ENCODE results near the gene SLC38A1.

The SLC38A1 gene

DNA sequence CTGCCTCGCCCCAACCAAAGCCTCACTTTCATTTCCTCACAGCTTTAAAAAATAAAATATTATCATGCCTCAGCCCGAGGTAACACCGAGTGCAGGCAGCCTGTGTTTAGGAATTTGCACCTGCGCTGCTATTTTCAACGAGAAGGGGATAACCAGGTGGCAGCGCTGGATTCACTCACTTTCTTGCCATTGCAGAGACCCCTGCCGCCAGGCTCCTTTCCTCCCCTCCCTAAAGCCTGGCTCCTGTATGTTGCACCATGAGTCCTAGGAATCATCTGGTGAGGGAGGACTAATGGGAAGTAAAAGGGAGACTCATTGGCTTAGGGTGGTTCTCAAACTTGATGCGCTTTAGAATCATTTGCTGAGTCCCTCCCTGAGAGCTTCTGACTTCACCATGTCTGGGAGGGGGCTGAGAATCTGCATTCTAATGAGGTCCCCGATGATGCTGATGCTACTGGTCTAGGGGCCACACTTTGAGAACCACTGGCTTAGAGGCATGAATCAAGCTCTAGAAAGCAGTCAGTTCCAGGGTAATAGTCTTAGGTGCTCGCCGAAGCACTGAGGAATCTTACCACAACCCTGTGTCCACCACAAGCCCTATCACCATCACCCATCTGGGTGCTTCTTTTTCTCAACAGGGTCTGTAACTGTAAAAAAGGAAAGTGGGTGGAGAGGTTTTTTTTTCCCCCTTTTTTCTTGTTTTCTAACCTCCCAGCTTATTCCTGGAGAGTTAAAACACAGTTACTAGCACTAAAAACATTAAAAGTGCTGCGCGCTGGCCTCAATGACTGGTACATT lies 83.8 kb downstream of the SLC38A1 start:
- no peak overlapping the region for H3K4me2 ChIP-seq (ENCODE audit: low read length)
- H3K9me3 ChIP-seq (ENCODE audit: low read length), result no peaks in the 10 kb centered on the region
- no peaks in the 10 kb centered on the region for H3K9me2 ChIP-seq (ENCODE audit: low read depth, low read length)
- no peak overlapping the region for H2AFZ ChIP-seq (ENCODE audit: low read length)
- H3K79me2 ChIP-seq (ENCODE audit: insufficient read depth, low read length), result no peaks in the 10 kb centered on the region
- no peak overlapping the region for H3K4me3 ChIP-seq (ENCODE audit: low read depth, low read length, poor library complexity, severe bottlenecking)
- no peaks in the 10 kb centered on the region for H3K27me3 ChIP-seq (ENCODE audit: insufficient read depth, low read length)
- no peak overlapping the region for H3K27ac ChIP-seq (ENCODE audit: low read depth, low read length, poor library complexity, severe bottlenecking)
- no peak overlapping the region for H3K9ac ChIP-seq (ENCODE audit: low read length)
- H3F3A ChIP-seq (ENCODE audit: insufficient read depth, low read length), result peaks cover 3% of the 10 kb centered on the region; the same call in 1 of the 2 replicates
- peaks cover 45% of the 10 kb centered on the region for H3K36me3 ChIP-seq (ENCODE audit: insufficient read depth, low read length)
- no peak for TF ChIP-seq EZH2 (IDR thresholded peaks at IDR 0.05; ENCODE audit: borderline replicate concordance, low read length)
- TF ChIP-seq, protein P1, sequence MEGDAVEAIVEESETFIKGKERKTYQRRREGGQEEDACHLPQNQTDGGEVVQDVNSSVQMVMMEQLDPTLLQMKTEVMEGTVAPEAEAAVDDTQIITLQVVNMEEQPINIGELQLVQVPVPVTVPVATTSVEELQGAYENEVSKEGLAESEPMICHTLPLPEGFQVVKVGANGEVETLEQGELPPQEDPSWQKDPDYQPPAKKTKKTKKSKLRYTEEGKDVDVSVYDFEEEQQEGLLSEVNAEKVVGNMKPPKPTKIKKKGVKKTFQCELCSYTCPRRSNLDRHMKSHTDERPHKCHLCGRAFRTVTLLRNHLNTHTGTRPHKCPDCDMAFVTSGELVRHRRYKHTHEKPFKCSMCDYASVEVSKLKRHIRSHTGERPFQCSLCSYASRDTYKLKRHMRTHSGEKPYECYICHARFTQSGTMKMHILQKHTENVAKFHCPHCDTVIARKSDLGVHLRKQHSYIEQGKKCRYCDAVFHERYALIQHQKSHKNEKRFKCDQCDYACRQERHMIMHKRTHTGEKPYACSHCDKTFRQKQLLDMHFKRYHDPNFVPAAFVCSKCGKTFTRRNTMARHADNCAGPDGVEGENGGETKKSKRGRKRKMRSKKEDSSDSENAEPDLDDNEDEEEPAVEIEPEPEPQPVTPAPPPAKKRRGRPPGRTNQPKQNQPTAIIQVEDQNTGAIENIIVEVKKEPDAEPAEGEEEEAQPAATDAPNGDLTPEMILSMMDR (IDR thresholded peaks at IDR 0.05; ENCODE audit: low read length), result no peak
- H3K4me1 ChIP-seq (ENCODE audit: insufficient read depth, low read length, severe bottlenecking), result peaks cover 15% of the 10 kb centered on the region
- no peaks in the 10 kb centered on the region for H4K20me1 ChIP-seq (ENCODE audit: insufficient read depth, low read length)

DNA sequence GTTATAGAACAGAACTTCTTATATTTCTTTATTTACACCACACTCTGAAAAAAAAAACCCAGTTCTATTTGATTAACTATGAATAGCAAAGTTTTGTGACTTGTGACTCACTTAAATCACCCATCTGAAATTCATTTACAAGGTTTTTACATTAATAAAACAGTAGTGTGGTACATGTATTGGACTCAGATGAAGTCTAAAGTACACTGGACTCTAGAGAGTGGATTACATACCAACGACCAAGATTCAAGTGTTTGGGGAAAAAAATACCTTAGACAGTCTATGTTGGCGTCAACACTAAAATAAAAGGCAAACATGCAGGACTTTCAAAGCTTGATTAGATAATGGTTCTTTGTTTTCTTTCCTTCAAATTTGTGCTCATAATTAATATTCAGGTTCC lies 85.7 kb downstream of the SLC38A1 start:
- H3K4me3 ChIP-seq (ENCODE audit: low read depth, low read length, poor library complexity, severe bottlenecking), result no peak overlapping the region
- H2AFZ ChIP-seq (ENCODE audit: low read length), result no peak overlapping the region
- no peaks in the 10 kb centered on the region for H3K9me2 ChIP-seq (ENCODE audit: low read depth, low read length)
- H3K4me1 ChIP-seq (ENCODE audit: insufficient read depth, low read length, severe bottlenecking), result peaks cover 20% of the 10 kb centered on the region
- H3K79me2 ChIP-seq (ENCODE audit: insufficient read depth, low read length), result no peaks in the 10 kb centered on the region
- no peaks in the 10 kb centered on the region for H4K20me1 ChIP-seq (ENCODE audit: insufficient read depth, low read length)
- no peak overlapping the region for H3K9ac ChIP-seq (ENCODE audit: low read length)
- H3K9me3 ChIP-seq (ENCODE audit: low read length), result no peaks in the 10 kb centered on the region
- no peak overlapping the region for H3K4me2 ChIP-seq (ENCODE audit: low read length)
- no peak overlapping the region for H3K27ac ChIP-seq (ENCODE audit: low read depth, low read length, poor library complexity, severe bottlenecking)
- peaks cover 29% of the 10 kb centered on the region for H3K36me3 ChIP-seq (ENCODE audit: insufficient read depth, low read length)
- no peak for TF ChIP-seq EZH2 (IDR thresholded peaks at IDR 0.05; ENCODE audit: borderline replicate concordance, low read length)
- TF ChIP-seq, protein P1 (IDR thresholded peaks at IDR 0.05; ENCODE audit: low read length), result no peak
- peaks cover 3% of the 10 kb centered on the region; the same call in 1 of the 2 replicates for H3F3A ChIP-seq (ENCODE audit: insufficient read depth, low read length)
- H3K27me3 ChIP-seq (ENCODE audit: insufficient read depth, low read length), result no peaks in the 10 kb centered on the region

DNA sequence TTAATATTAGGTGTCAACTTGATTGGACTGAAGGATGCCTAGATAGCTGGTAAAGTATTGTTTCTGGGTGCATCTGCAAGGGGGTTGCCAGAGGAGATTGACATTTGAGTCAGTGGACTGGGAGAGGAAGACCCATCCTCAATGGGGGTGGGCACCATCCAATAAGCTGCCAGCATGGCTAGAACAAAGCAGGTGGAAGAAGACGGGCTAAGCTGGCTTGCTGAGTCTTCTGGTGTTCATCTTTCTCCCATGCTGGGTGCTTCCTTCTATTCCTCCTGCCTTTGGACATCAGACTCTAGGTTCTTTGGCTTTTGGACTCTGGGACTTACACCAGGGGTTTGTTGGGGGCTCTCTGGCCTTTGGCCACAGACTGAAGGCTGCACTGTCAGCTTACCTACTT lies 87.4 kb downstream of the SLC38A1 start:
- no peak overlapping the region for H3K27ac ChIP-seq (ENCODE audit: low read depth, low read length, poor library complexity, severe bottlenecking)
- H4K20me1 ChIP-seq (ENCODE audit: insufficient read depth, low read length), result no peaks in the 10 kb centered on the region
- no peaks in the 10 kb centered on the region for H3K9me3 ChIP-seq (ENCODE audit: low read length)
- peaks cover 3% of the 10 kb centered on the region; the same call in 1 of the 2 replicates for H3F3A ChIP-seq (ENCODE audit: insufficient read depth, low read length)
- H3K27me3 ChIP-seq (ENCODE audit: insufficient read depth, low read length), result no peaks in the 10 kb centered on the region
- no peak overlapping the region for H3K4me3 ChIP-seq (ENCODE audit: low read depth, low read length, poor library complexity, severe bottlenecking)
- no peak overlapping the region for H2AFZ ChIP-seq (ENCODE audit: low read length)
- H3K4me2 ChIP-seq (ENCODE audit: low read length), result no peak overlapping the region
- peaks cover 19% of the 10 kb centered on the region; the same call in 1 of the 2 replicates for H3K36me3 ChIP-seq (ENCODE audit: insufficient read depth, low read length)
- no peaks in the 10 kb centered on the region for H3K79me2 ChIP-seq (ENCODE audit: insufficient read depth, low read length)
- TF ChIP-seq, protein P1 (IDR thresholded peaks at IDR 0.05; ENCODE audit: low read length), result no peak
- no peak for TF ChIP-seq EZH2 (IDR thresholded peaks at IDR 0.05; ENCODE audit: borderline replicate concordance, low read length)
- H3K9ac ChIP-seq (ENCODE audit: low read length), result no peak overlapping the region
- H3K4me1 ChIP-seq (ENCODE audit: insufficient read depth, low read length, severe bottlenecking), result peaks cover 32% of the 10 kb centered on the region
- H3K9me2 ChIP-seq (ENCODE audit: low read depth, low read length), result no peaks in the 10 kb centered on the region
